ENCODE data around the gene NCOR2. TPM values are rescaled to one million over a fixed set of nuclear protein-coding genes. Genes with fewer than 3 reads are reported as not detected.

Gene NCOR2
- total and polyA plus RNA-seq, 10 of the 15 experiments (the other 5 are each of a cell fraction or from before 2014, with no cell fraction given): 0.43 to 179 (median 14.9) TPM

GRCh38 chr12:124578445-124578844, 11.0 kb upstream of the NCOR2 start:
- CTCF ChIA-PET: no interaction called here
- POLR2A ChIA-PET: no interaction called here
- no peak overlapping the region for H3K9ac ChIP-seq (ENCODE audit: control insufficient read depth, insufficient read depth, low read length)

GRCh38 chr12:124577986-124578385, 10.6 kb upstream of the NCOR2 start:
- FAIRE-seq: no peak
- H3K4me2 ChIP-seq (ENCODE audit: control insufficient read depth, insufficient read depth): no peak overlapping the region
- whole genome bisulfite sequencing (ENCODE audit: insufficient coverage, insufficient replicate concordance, low lambda C conversion rate, missing lambda C conversion rate): 81% methylated on average over 10 of the region's 13 CpGs
- no peaks in the 10 kb centered on the region for H3K4me1 ChIP-seq (ENCODE audit: control insufficient read depth, insufficient read depth, low read length)
- no peak overlapping the region for H3K4me3 ChIP-seq
- no peaks in the 10 kb centered on the region for H3K27me3 ChIP-seq (replicated peaks in 1 of 2; ENCODE audit: control insufficient read depth in 2 of 2, insufficient read depth in 2 of 2, low read length in 1 of 2)
- SMC1A ChIA-PET (ENCODE audit: uncharacterized antibody, unreplicated experiment): no interaction called here
- no TSS peak for BruUV-seq (replicated peaks)
- DNase-seq (ENCODE audit: low read depth, low spot score): no peak
- no peaks in the 10 kb centered on the region for H4K20me1 ChIP-seq (ENCODE audit: control insufficient read depth, insufficient read depth)
- no peaks in the 10 kb centered on the region for H3K79me2 ChIP-seq (ENCODE audit: control insufficient read depth, insufficient read depth, low read length)
- RAD21 ChIA-PET (ENCODE audit: unreplicated experiment): no interaction called here
- intact Hi-C loops (cut with micrococcal nuclease; ENCODE audit: unreplicated experiment): no loop called here
- ATAC-seq: no peak
- no peak overlapping the region for H3K27ac ChIP-seq (ENCODE audit: control insufficient read depth, insufficient read depth)
- CTCF ChIA-PET: no interaction called here
- H3K36me3 ChIP-seq (ENCODE audit: control insufficient read depth in 2 of 2, insufficient read depth in 2 of 2, low read length in 1 of 2): no peaks in the 10 kb centered on the region
- POLR2A ChIA-PET: no interaction called here
- peaks cover 6% of the 10 kb centered on the region; the same call in 1 of the 3 replicates for H3K9me3 ChIP-seq (replicated peaks; ENCODE audit: control insufficient read depth, insufficient read depth, low read length)
- no peak overlapping the region for H2AFZ ChIP-seq (ENCODE audit: control insufficient read depth, low read depth, low read length)
- H3K9ac ChIP-seq (ENCODE audit: control insufficient read depth, insufficient read depth, low read length): no peak overlapping the region
- in situ Hi-C loops (cut with MboI): no loop called here
- TF ChIP-seq RUNX3 (IDR thresholded peaks at IDR 0.05; ENCODE audit: low read length) (no peak), BCL3 (IDR thresholded peaks at IDR 0.05; ENCODE audit: borderline replicate concordance, insufficient read depth, low read depth, low read length, poor library complexity, severe bottlenecking) (no peak), JUNB (IDR thresholded peaks at IDR 0.05) (no peak), HDGF (IDR thresholded peaks at IDR 0.05) (no peak), SP1 (IDR thresholded peaks at IDR 0.05; ENCODE audit: low read depth, low read length) (no peak), FOXM1 (IDR thresholded peaks at IDR 0.05; ENCODE audit: low read depth, low read length) (no peak), YY1 (IDR thresholded peaks at IDR 0.05; ENCODE audit: low read depth, low read length) (no peak), ZBTB4 (CRISPR knock-in tag; IDR thresholded peaks at IDR 0.05) (no peak), TAF1 (IDR thresholded peaks at IDR 0.05; ENCODE audit: borderline replicate concordance, low read depth, low read length) (no peak), NBN (IDR thresholded peaks at IDR 0.05) (no peak)

More at GRCh38 chr12:124578445-124578844, 11.0 kb upstream of the NCOR2 start:
- TF ChIP-seq ATF2 (IDR thresholded peaks at IDR 0.05; ENCODE audit: low read length): no peak
- no peak for TF ChIP-seq TCF7 (IDR thresholded peaks at IDR 0.05; ENCODE audit: borderline replicate concordance)
- no peak for TF ChIP-seq BACH1 (IDR thresholded peaks at IDR 0.05; ENCODE audit: borderline replicate concordance)
- H4K20me1 ChIP-seq (ENCODE audit: control insufficient read depth, insufficient read depth): no peaks in the 10 kb centered on the region
- BruUV-seq (replicated peaks): no TSS peak
- H3K27me3 ChIP-seq (replicated peaks in 1 of 2; ENCODE audit: control insufficient read depth in 2 of 2, insufficient read depth in 2 of 2, low read length in 1 of 2): no peaks in the 10 kb centered on the region
- no peak for ATAC-seq
- H3K4me1 ChIP-seq (ENCODE audit: control insufficient read depth, insufficient read depth, low read length): no peaks in the 10 kb centered on the region
- H2AFZ ChIP-seq (ENCODE audit: control insufficient read depth, low read depth, low read length): no peak overlapping the region
- H3K79me2 ChIP-seq (ENCODE audit: control insufficient read depth, insufficient read depth, low read length): no peaks in the 10 kb centered on the region
- H3K4me2 ChIP-seq (ENCODE audit: control insufficient read depth, insufficient read depth): no peak overlapping the region
- intact Hi-C loops (cut with micrococcal nuclease; ENCODE audit: unreplicated experiment): no loop called here
- 56% methylated on average over 8 of the region's 8 CpGs for WGBS (ENCODE audit: insufficient coverage, insufficient replicate concordance, low lambda C conversion rate, missing lambda C conversion rate)
- DNase-seq (ENCODE audit: low read depth, low spot score): no peak
- no peak overlapping the region for H3K27ac ChIP-seq (ENCODE audit: control insufficient read depth, insufficient read depth)
- ChIA-PET SMC1A (ENCODE audit: uncharacterized antibody, unreplicated experiment) (no interaction called here), RAD21 (ENCODE audit: unreplicated experiment) (no interaction called here)
- peaks cover 6% of the 10 kb centered on the region; the same call in 1 of the 3 replicates for H3K9me3 ChIP-seq (replicated peaks; ENCODE audit: control insufficient read depth, insufficient read depth, low read length)
- FAIRE-seq: no peak
- in situ Hi-C loops (cut with MboI): no loop called here
- no peak overlapping the region for H3K4me3 ChIP-seq
- H3K36me3 ChIP-seq (ENCODE audit: control insufficient read depth in 2 of 2, insufficient read depth in 2 of 2, low read length in 1 of 2): no peaks in the 10 kb centered on the region
